GM18511 (cell line): ENCODE data around the gene CTBP1.

Experiments
- ATAC-seq: cut with Tn5 transposase; IDR thresholded peaks from one replicate; pipeline ENCODE4 v1.9.1; 2021; ENCODE audit warnings: mild to moderate bottlenecking, moderate library complexity; ENCODE audit not compliant: unreplicated experiment

Gene CTBP1

GRCh38 chr4:1177274-1178141 is 71.4 kb downstream of the CTBP1 start:
- ATAC-seq: no peak

GRCh38 chr4:1176398-1177273 is 72.3 kb downstream of the CTBP1 start:
- ATAC-seq: no peak

- ATAC-seq: no peak
Observed at GRCh38 chr4:1175635-1176229, 73.2 kb downstream of the CTBP1 start.

- ATAC-seq: no peak
Observed at GRCh38 chr4:1174941-1175634, 73.8 kb downstream of the CTBP1 start.

- no peak for ATAC-seq
Observed at GRCh38 chr4:1172971-1173757, 75.8 kb downstream of the CTBP1 start.

- no peak for ATAC-seq
Observed at GRCh38 chr4:1172228-1172851, 76.6 kb downstream of the CTBP1 start, which contains the start of gene SPON2. Gene SPON2 (minus strand): TSS chr4:1172583.

- no peak for ATAC-seq
Observed at GRCh38 chr4:1171311-1172227, 77.4 kb downstream of the CTBP1 start.

GRCh38 chr4:1170976-1171310 is 78.0 kb downstream of the CTBP1 start:
- ATAC-seq: no peak

GRCh38 chr4:1170156-1170975 is 78.6 kb downstream of the CTBP1 start:
- ATAC-seq: no peak

- no peak for ATAC-seq
Observed at GRCh38 chr4:1169691-1170096, 79.2 kb downstream of the CTBP1 start.

- no peak for ATAC-seq
Observed at GRCh38 chr4:1169171-1169671, 79.7 kb downstream of the CTBP1 start.

GRCh38 chr4:1168191-1169101 is 80.5 kb downstream of the CTBP1 start:
- no peak for ATAC-seq

- peak; percentile 89 for ATAC-seq
Observed at GRCh38 chr4:1167244-1167949, 81.5 kb downstream of the CTBP1 start.

- peak; percentile 6 for ATAC-seq
Observed at GRCh38 chr4:1166509-1167243, 82.3 kb downstream of the CTBP1 start.

- ATAC-seq: no peak
Observed at GRCh38 chr4:1164956-1165545, 83.9 kb downstream of the CTBP1 start.
